WTC11 (cell line): ENCODE measurements around the gene PPFIBP1. TPM values are rescaled to one million over a fixed set of nuclear protein-coding genes. Genes with fewer than 3 reads are reported as not detected.

Experiments used
- ATAC-seq: fragments of 200-7000 bp; cut with Tn5 transposase; 2 replicates; pipeline ENCODE4 v1.10.0; 2021; ENCODE audit warnings: mild to moderate bottlenecking, moderate library complexity
- CTCF ChIA-PET: fragments of 300-600 bp; sonication (Branson Sonifier 250); formaldehyde crosslinking; loops from one replicate; lab custom pipeline; 2021; ENCODE audit warnings: antibody characterized with exemption; lab: Charles Lee
- POLR2A ChIA-PET: fragments of 350-600 bp; sonication (Branson Sonifier 250); formaldehyde crosslinking; loops from one replicate; lab custom pipeline; 2021; ENCODE audit warnings: antibody characterized with exemption; lab: Charles Lee
- DNase-seq: peaks from one replicate; pipeline ENCODE4 v3.0.0; 2021; ENCODE audit warnings: low spot score
- H3K27ac Mint-ChIP-seq: 2 replicates; pipeline ENCODE4 v1.8.0; 2021; ENCODE audit warnings: mixed read lengths
- H3K27me3 Mint-ChIP-seq: 2 replicates; pipeline ENCODE4 v1.8.0; 2021; ENCODE audit warnings: low read depth, mild to moderate bottlenecking, moderate library complexity, mixed read lengths
- H3K36me3 Mint-ChIP-seq: 2 replicates; pipeline ENCODE4 v1.8.0; 2021; ENCODE audit warnings: mixed read lengths
- H3K4me1 Mint-ChIP-seq: 2 replicates; pipeline ENCODE4 v1.8.0; 2022; ENCODE audit warnings: mixed read lengths
- H3K4me3 Mint-ChIP-seq: 2 replicates; pipeline ENCODE4 v1.8.0; 2021; ENCODE audit warnings: mild to moderate bottlenecking, moderate library complexity, mixed read lengths
- H3K9me3 Mint-ChIP-seq: 2 replicates; pipeline ENCODE4 v1.8.0; 2021; ENCODE audit warnings: mixed read lengths
- ETV6 ChIP-seq: sonication (generic); formaldehyde crosslinking; IDR thresholded peaks from 2 replicates; pipeline ENCODE4 v1.8.1; 2022; ENCODE audit warnings: mild to moderate bottlenecking, missing genetic modification reagents
- FOXJ3 ChIP-seq: sonication (generic); formaldehyde crosslinking; IDR thresholded peaks from 2 replicates; pipeline ENCODE4 v1.9.0; 2021; ENCODE audit warnings: missing genetic modification reagents, mild to moderate bottlenecking, borderline replicate concordance
- MXD4 ChIP-seq: fragments of 250-450 bp; sonication (Bioruptor Pico); IDR thresholded peaks from 2 replicates; pipeline ENCODE4 v1.8.0; 2021; ENCODE audit warnings: mild to moderate bottlenecking, moderate library complexity, borderline replicate concordance
- TEAD4 ChIP-seq: sonication (generic); formaldehyde crosslinking; IDR thresholded peaks from 2 replicates; pipeline ENCODE4 v1.8.0; 2022; ENCODE audit warnings: mild to moderate bottlenecking, missing genetic modification reagents
- ZNF219 ChIP-seq: sonication (generic); formaldehyde crosslinking; IDR thresholded peaks from 2 replicates; pipeline ENCODE4 v1.8.0; 2023; ENCODE audit warnings: missing genetic modification reagents, mild to moderate bottlenecking, borderline replicate concordance
- total RNA-seq: library from RNA; stranded (reverse); gene quantifications from 3 replicates; pipeline ENCODE4 v1.2.3, GENCODE V29; 2021
- TF ChIP-seq, protein P1 (sequence below): sonication (generic); formaldehyde crosslinking; conservative IDR thresholded peaks from 2 replicates; pipeline ENCODE4 v1.8.1; 2023; ENCODE audit warnings: mild to moderate bottlenecking, low read depth, missing genetic modification reagents, moderate library complexity
- TF ChIP-seq, protein P2 (sequence below): sonication (generic); formaldehyde crosslinking; IDR thresholded peaks from 2 replicates; pipeline ENCODE4 v1.8.0; 2023; ENCODE audit warnings: missing genetic modification reagents
- TF ChIP-seq, protein P3 (sequence below): sonication (generic); formaldehyde crosslinking; IDR thresholded peaks from 2 replicates; pipeline ENCODE4 v1.8.1; 2023; ENCODE audit warnings: mild to moderate bottlenecking, missing genetic modification reagents, moderate library complexity
- TF ChIP-seq, protein P4 (sequence below): sonication (generic); formaldehyde crosslinking; IDR thresholded peaks from 2 replicates; pipeline ENCODE4 v1.8.1; 2023; ENCODE audit warnings: mild to moderate bottlenecking, missing genetic modification reagents
- TF ChIP-seq, protein P5 (sequence below): fragments of 200-600 bp; IDR thresholded peaks from 2 replicates; pipeline ENCODE4 v1.8.0; 2022; ENCODE audit warnings: antibody characterized with exemption
- TF ChIP-seq, protein P6 (sequence below): fragments of 250-450 bp; sonication (Bioruptor Pico); IDR thresholded peaks from 2 replicates; pipeline ENCODE4 v1.8.0; 2021; ENCODE audit warnings: mild to moderate bottlenecking
- TF ChIP-seq, protein P7 (sequence below): sonication (generic); formaldehyde crosslinking; IDR thresholded peaks from 2 replicates; pipeline ENCODE4 v1.8.0; 2022; ENCODE audit warnings: mild to moderate bottlenecking, missing genetic modification reagents
- TF ChIP-seq, protein P8 (sequence below): sonication (generic); formaldehyde crosslinking; IDR thresholded peaks from 2 replicates; pipeline ENCODE4 v1.8.1; 2023; ENCODE audit warnings: mild to moderate bottlenecking, moderate library complexity, missing genetic modification reagents
- TF ChIP-seq, protein P9 (sequence below): sonication (generic); formaldehyde crosslinking; IDR thresholded peaks from 2 replicates; pipeline ENCODE4 v1.8.0; 2022; ENCODE audit warnings: missing genetic modification reagents
- TF ChIP-seq, protein P10 (sequence below): fragments of 250-450 bp; sonication (Bioruptor Pico); IDR thresholded peaks from 2 replicates; pipeline ENCODE4 v1.9.0; 2021; ENCODE audit warnings: mild to moderate bottlenecking, borderline replicate concordance

The PPFIBP1 gene
- total RNA-seq, 1 experiment from 2014 or later = 27.7 TPM

DNA sequence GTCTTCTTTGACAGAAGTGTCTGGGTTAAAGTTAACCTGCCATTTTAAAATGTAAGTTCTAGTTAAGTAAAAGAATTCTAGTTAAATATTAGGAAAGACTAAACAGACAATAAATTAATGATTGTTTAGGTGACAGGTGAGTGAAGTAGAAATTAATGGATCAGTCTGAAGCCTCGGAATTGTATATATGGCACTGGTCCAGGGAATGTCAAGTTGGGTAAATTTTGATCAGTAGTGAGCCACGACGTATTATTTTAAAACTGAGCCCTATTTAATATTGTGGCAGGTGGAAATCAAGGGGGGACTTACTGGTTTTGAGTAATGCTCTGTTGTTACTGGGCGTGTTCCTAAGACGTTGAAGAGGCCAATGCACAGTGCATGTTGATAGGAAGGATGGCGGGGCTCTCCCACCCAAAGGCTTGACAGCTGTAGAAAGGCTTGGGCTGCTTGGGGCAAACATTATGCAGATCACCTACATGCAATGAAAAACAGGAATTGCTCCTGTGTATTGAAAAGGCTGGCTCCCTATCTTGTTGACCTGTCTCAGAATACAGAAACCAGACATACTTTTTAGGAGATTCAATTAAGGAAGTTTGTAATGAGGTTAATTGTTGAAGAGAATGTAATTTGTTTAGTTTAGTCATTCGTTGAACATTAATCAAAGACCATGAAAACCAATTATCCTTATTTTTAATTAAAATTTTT, 5.9 kb upstream of the PPFIBP1 start:
- no peaks in the 10 kb centered on the region for H3K9me3 Mint-ChIP-seq
- ATAC-seq = no peak
- H3K36me3 Mint-ChIP-seq = no peaks in the 10 kb centered on the region

More for the DNA sequence above, 5.9 kb upstream of the PPFIBP1 start:
- TF ChIP-seq ETV6 (CRISPR knock-in tag) = no peak
- TF ChIP-seq, protein P1, sequence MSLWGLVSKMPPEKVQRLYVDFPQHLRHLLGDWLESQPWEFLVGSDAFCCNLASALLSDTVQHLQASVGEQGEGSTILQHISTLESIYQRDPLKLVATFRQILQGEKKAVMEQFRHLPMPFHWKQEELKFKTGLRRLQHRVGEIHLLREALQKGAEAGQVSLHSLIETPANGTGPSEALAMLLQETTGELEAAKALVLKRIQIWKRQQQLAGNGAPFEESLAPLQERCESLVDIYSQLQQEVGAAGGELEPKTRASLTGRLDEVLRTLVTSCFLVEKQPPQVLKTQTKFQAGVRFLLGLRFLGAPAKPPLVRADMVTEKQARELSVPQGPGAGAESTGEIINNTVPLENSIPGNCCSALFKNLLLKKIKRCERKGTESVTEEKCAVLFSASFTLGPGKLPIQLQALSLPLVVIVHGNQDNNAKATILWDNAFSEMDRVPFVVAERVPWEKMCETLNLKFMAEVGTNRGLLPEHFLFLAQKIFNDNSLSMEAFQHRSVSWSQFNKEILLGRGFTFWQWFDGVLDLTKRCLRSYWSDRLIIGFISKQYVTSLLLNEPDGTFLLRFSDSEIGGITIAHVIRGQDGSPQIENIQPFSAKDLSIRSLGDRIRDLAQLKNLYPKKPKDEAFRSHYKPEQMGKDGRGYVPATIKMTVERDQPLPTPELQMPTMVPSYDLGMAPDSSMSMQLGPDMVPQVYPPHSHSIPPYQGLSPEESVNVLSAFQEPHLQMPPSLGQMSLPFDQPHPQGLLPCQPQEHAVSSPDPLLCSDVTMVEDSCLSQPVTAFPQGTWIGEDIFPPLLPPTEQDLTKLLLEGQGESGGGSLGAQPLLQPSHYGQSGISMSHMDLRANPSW = no peak
- TF ChIP-seq, protein P2, sequence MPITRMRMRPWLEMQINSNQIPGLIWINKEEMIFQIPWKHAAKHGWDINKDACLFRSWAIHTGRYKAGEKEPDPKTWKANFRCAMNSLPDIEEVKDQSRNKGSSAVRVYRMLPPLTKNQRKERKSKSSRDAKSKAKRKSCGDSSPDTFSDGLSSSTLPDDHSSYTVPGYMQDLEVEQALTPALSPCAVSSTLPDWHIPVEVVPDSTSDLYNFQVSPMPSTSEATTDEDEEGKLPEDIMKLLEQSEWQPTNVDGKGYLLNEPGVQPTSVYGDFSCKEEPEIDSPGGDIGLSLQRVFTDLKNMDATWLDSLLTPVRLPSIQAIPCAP = no peak
- no peak for TF ChIP-seq TEAD4 (CRISPR knock-in tag)
- TF ChIP-seq MXD4 (CRISPR knock-in tag) = no peak
- TF ChIP-seq, protein P3, sequence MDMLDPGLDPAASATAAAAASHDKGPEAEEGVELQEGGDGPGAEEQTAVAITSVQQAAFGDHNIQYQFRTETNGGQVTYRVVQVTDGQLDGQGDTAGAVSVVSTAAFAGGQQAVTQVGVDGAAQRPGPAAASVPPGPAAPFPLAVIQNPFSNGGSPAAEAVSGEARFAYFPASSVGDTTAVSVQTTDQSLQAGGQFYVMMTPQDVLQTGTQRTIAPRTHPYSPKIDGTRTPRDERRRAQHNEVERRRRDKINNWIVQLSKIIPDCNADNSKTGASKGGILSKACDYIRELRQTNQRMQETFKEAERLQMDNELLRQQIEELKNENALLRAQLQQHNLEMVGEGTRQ (CRISPR knock-in tag) = no peak
- TF ChIP-seq, protein P4, sequence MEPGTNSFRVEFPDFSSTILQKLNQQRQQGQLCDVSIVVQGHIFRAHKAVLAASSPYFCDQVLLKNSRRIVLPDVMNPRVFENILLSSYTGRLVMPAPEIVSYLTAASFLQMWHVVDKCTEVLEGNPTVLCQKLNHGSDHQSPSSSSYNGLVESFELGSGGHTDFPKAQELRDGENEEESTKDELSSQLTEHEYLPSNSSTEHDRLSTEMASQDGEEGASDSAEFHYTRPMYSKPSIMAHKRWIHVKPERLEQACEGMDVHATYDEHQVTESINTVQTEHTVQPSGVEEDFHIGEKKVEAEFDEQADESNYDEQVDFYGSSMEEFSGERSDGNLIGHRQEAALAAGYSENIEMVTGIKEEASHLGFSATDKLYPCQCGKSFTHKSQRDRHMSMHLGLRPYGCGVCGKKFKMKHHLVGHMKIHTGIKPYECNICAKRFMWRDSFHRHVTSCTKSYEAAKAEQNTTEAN (CRISPR knock-in tag) = no peak
- TF ChIP-seq, protein P5, sequence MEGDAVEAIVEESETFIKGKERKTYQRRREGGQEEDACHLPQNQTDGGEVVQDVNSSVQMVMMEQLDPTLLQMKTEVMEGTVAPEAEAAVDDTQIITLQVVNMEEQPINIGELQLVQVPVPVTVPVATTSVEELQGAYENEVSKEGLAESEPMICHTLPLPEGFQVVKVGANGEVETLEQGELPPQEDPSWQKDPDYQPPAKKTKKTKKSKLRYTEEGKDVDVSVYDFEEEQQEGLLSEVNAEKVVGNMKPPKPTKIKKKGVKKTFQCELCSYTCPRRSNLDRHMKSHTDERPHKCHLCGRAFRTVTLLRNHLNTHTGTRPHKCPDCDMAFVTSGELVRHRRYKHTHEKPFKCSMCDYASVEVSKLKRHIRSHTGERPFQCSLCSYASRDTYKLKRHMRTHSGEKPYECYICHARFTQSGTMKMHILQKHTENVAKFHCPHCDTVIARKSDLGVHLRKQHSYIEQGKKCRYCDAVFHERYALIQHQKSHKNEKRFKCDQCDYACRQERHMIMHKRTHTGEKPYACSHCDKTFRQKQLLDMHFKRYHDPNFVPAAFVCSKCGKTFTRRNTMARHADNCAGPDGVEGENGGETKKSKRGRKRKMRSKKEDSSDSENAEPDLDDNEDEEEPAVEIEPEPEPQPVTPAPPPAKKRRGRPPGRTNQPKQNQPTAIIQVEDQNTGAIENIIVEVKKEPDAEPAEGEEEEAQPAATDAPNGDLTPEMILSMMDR = no peak
- no peak for TF ChIP-seq FOXJ3 (CRISPR knock-in tag)
- TF ChIP-seq, protein P6, sequence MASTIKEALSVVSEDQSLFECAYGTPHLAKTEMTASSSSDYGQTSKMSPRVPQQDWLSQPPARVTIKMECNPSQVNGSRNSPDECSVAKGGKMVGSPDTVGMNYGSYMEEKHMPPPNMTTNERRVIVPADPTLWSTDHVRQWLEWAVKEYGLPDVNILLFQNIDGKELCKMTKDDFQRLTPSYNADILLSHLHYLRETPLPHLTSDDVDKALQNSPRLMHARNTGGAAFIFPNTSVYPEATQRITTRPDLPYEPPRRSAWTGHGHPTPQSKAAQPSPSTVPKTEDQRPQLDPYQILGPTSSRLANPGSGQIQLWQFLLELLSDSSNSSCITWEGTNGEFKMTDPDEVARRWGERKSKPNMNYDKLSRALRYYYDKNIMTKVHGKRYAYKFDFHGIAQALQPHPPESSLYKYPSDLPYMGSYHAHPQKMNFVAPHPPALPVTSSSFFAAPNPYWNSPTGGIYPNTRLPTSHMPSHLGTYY (CRISPR knock-in tag) = no peak
- TF ChIP-seq, protein P7, sequence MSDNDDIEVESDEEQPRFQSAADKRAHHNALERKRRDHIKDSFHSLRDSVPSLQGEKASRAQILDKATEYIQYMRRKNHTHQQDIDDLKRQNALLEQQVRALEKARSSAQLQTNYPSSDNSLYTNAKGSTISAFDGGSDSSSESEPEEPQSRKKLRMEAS (CRISPR knock-in tag) = no peak
- TF ChIP-seq, protein P8, sequence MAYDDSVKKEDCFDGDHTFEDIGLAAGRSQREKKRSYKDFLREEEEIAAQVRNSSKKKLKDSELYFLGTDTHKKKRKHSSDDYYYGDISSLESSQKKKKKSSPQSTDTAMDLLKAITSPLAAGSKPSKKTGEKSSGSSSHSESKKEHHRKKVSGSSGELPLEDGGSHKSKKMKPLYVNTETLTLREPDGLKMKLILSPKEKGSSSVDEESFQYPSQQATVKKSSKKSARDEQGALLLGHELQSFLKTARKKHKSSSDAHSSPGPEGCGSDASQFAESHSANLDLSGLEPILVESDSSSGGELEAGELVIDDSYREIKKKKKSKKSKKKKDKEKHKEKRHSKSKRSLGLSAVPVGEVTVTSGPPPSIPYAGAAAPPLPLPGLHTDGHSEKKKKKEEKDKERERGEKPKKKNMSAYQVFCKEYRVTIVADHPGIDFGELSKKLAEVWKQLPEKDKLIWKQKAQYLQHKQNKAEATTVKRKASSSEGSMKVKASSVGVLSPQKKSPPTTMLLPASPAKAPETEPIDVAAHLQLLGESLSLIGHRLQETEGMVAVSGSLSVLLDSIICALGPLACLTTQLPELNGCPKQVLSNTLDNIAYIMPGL (CRISPR knock-in tag) = no peak
- TF ChIP-seq, protein P9, sequence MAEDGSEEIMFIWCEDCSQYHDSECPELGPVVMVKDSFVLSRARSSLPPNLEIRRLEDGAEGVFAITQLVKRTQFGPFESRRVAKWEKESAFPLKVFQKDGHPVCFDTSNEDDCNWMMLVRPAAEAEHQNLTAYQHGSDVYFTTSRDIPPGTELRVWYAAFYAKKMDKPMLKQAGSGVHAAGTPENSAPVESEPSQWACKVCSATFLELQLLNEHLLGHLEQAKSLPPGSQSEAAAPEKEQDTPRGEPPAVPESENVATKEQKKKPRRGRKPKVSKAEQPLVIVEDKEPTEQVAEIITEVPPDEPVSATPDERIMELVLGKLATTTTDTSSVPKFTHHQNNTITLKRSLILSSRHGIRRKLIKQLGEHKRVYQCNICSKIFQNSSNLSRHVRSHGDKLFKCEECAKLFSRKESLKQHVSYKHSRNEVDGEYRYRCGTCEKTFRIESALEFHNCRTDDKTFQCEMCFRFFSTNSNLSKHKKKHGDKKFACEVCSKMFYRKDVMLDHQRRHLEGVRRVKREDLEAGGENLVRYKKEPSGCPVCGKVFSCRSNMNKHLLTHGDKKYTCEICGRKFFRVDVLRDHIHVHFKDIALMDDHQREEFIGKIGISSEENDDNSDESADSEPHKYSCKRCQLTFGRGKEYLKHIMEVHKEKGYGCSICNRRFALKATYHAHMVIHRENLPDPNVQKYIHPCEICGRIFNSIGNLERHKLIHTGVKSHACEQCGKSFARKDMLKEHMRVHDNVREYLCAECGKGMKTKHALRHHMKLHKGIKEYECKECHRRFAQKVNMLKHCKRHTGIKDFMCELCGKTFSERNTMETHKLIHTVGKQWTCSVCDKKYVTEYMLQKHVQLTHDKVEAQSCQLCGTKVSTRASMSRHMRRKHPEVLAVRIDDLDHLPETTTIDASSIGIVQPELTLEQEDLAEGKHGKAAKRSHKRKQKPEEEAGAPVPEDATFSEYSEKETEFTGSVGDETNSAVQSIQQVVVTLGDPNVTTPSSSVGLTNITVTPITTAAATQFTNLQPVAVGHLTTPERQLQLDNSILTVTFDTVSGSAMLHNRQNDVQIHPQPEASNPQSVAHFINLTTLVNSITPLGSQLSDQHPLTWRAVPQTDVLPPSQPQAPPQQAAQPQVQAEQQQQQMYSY (CRISPR knock-in tag) = no peak
- no peak for TF ChIP-seq ZNF219 (CRISPR knock-in tag)
- TF ChIP-seq, protein P10, sequence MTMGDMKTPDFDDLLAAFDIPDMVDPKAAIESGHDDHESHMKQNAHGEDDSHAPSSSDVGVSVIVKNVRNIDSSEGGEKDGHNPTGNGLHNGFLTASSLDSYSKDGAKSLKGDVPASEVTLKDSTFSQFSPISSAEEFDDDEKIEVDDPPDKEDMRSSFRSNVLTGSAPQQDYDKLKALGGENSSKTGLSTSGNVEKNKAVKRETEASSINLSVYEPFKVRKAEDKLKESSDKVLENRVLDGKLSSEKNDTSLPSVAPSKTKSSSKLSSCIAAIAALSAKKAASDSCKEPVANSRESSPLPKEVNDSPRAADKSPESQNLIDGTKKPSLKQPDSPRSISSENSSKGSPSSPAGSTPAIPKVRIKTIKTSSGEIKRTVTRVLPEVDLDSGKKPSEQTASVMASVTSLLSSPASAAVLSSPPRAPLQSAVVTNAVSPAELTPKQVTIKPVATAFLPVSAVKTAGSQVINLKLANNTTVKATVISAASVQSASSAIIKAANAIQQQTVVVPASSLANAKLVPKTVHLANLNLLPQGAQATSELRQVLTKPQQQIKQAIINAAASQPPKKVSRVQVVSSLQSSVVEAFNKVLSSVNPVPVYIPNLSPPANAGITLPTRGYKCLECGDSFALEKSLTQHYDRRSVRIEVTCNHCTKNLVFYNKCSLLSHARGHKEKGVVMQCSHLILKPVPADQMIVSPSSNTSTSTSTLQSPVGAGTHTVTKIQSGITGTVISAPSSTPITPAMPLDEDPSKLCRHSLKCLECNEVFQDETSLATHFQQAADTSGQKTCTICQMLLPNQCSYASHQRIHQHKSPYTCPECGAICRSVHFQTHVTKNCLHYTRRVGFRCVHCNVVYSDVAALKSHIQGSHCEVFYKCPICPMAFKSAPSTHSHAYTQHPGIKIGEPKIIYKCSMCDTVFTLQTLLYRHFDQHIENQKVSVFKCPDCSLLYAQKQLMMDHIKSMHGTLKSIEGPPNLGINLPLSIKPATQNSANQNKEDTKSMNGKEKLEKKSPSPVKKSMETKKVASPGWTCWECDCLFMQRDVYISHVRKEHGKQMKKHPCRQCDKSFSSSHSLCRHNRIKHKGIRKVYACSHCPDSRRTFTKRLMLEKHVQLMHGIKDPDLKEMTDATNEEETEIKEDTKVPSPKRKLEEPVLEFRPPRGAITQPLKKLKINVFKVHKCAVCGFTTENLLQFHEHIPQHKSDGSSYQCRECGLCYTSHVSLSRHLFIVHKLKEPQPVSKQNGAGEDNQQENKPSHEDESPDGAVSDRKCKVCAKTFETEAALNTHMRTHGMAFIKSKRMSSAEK (CRISPR knock-in tag) = no peak
- TF ChIP-seq, all 79 proteins: peak for 0
- H3K4me3 Mint-ChIP-seq = no peak overlapping the region
- ChIA-PET CTCF (no interaction called here), POLR2A (no interaction called here)
- DNase-seq = no peak
- peaks cover 29% of the 10 kb centered on the region for H3K4me1 Mint-ChIP-seq
- H3K27ac Mint-ChIP-seq = no peak overlapping the region
- H3K27me3 Mint-ChIP-seq = peaks cover 20% of the 10 kb centered on the region
